ENCODE data around the gene PDK2. TPM values are rescaled to one million over a fixed set of nuclear protein-coding genes. Genes with fewer than 3 reads are reported as not detected.

The PDK2 gene
- total and polyA plus RNA-seq, 9 of the 15 experiments (the other 6 are each of a cell fraction or from before 2014, with no cell fraction given) = 0.03 to 2.5 (median 1.4) TPM

GRCh38 chr17:50079334-50080095 lies 15.6 kb upstream of the PDK2 start (continued):
- TF ChIP-seq REST (IDR thresholded peaks at IDR 0.05; ENCODE audit: borderline replicate concordance) (0 out of 2 replicates have a peak, but pooled peaks have one; percentile 11), REST (CRISPR knock-in tag; IDR thresholded peaks at IDR 0.05; ENCODE audit: low read depth) (no peak), SMC3 (conservative IDR thresholded peaks at IDR 0.05; ENCODE audit: insufficient read depth, low read depth, low read length) (peak; percentile 63), ZBTB12 (CRISPR knock-in tag; IDR thresholded peaks at IDR 0.05) (no peak), ZNF3 (CRISPR knock-in tag; IDR thresholded peaks at IDR 0.05) (no peak), ARHGAP35 (IDR thresholded peaks at IDR 0.05; ENCODE audit: partially characterized antibody) (no peak), MEF2D (tag; conservative IDR thresholded peaks at IDR 0.05; ENCODE audit: low read depth) (no peak), POLR2A (conservative IDR thresholded peaks at IDR 0.05) (no peak), PYGO2 (tag; IDR thresholded peaks at IDR 0.05) (no peak)

Measured in K562 (cell line).